GM15510 (cell line): ENCODE data around the gene LDLRAD3.

Experiments used
- POLR2A ChIP-seq: IDR thresholded peaks from 3 replicates; pipeline ENCODE4 v1.6.1; 2011; ENCODE audit warnings: borderline replicate concordance; ENCODE audit not compliant: insufficient read length; ENCODE audit errors: extremely low read depth

LDLRAD3 gene

GRCh38 chr11:36094164-36094563 lies 150.3 kb downstream of the LDLRAD3 start:
- no peak for TF ChIP-seq POLR2A

GRCh38 chr11:36095716-36096115 lies 151.9 kb downstream of the LDLRAD3 start:
- no peak for TF ChIP-seq POLR2A

- TF ChIP-seq POLR2A: no peak
These were observed 153.4 kb downstream of the LDLRAD3 start for GRCh38 chr11:36097219-36097650.

- TF ChIP-seq POLR2A: no peak
These were observed 154.2 kb downstream of the LDLRAD3 start for GRCh38 chr11:36098087-36098486.

- no peak for TF ChIP-seq POLR2A
These were observed 155.1 kb downstream of the LDLRAD3 start for GRCh38 chr11:36098853-36099375.

- no peak for TF ChIP-seq POLR2A
These were observed 157.6 kb downstream of the LDLRAD3 start for GRCh38 chr11:36101466-36101865.

- no peak for TF ChIP-seq POLR2A
These were observed 159.0 kb downstream of the LDLRAD3 start for GRCh38 chr11:36102868-36103267.

- TF ChIP-seq POLR2A: no peak
These were observed 160.2 kb downstream of the LDLRAD3 start for GRCh38 chr11:36103933-36104530.

GRCh38 chr11:36104660-36104992 lies 160.8 kb downstream of the LDLRAD3 start:
- TF ChIP-seq POLR2A: no peak

- no peak for TF ChIP-seq POLR2A
These were observed 162.1 kb downstream of the LDLRAD3 start for GRCh38 chr11:36105743-36106581.

- no peak for TF ChIP-seq POLR2A
These were observed 163.7 kb downstream of the LDLRAD3 start for GRCh38 chr11:36107547-36107946.

GRCh38 chr11:36108881-36109589 lies 165.2 kb downstream of the LDLRAD3 start:
- TF ChIP-seq POLR2A: no peak

- no peak for TF ChIP-seq POLR2A
These were observed 165.7 kb downstream of the LDLRAD3 start for GRCh38 chr11:36109590-36109849.

- no peak for TF ChIP-seq POLR2A
These were observed 166.2 kb downstream of the LDLRAD3 start for GRCh38 chr11:36109850-36110606.

- TF ChIP-seq POLR2A: no peak
These were observed 167.0 kb downstream of the LDLRAD3 start for GRCh38 chr11:36110668-36111410.

- no peak for TF ChIP-seq POLR2A
These were observed 170.2 kb downstream of the LDLRAD3 start for GRCh38 chr11:36114095-36114494.
